ENCODE measurements around the gene NSUN6. TPM values are rescaled to one million over a fixed set of nuclear protein-coding genes. Genes with fewer than 3 reads are reported as not detected.
"Not testable (repeated sequence)": the region's sequence is repeated elsewhere in the genome, so short reads cannot be mapped to it uniquely, and the experiment has no call there.

Gene NSUN6
- total RNA-seq, 4 donors from 2014 or later, result 8.6 to 69.3 (median 15.4) TPM

DNA sequence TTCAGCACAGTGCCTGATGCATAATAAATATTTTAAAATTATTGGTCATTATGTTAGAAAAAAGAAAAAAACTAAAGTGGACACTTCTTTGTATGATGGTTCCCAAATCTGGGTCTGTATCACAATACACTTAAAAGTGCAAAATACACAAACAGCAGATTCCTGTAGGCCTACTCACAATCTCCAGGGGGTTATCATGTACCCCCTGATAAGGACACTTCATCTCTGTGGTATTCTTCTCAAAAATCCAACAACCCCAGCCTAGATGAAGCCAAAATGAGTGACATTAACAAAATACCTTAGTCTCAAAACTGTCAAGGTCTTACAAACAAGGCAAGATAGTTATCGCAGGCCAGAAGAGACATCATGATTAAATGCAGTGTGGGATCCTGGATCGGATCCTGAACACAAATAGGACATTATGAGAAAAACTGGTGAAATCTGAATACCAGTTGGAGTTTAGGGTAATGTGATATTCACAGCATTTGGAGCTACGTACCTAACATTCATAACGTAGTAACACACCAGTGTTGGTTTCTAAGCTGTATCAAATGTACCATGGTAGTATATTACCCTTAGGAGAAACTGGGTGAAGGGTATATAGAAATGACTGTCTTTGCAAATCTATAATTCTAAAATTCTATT is 45.2 kb downstream of the NSUN6 start:
- Histone ChIP-seq H3K4me1 (peaks cover 0 to 18% (median 9%) of the 10 kb centered on the region in 4 donors), H3K36me3 (no peaks in the 10 kb centered on the region), H3K27ac (no peak overlapping the region), H3K9me3 (no peaks in the 10 kb centered on the region), H3K27me3 (no peaks in the 10 kb centered on the region), H3K4me3 (no peak overlapping the region)
- TF ChIP-seq POLR2A (IDR thresholded peaks at IDR 0.05), result no peak
- TF ChIP-seq POLR2AphosphoS5 (IDR thresholded peaks at IDR 0.05), result no peak
- TF ChIP-seq EP300 (IDR thresholded peaks at IDR 0.05; ENCODE audit: low read depth), result no peak
- TF ChIP-seq, protein P1, sequence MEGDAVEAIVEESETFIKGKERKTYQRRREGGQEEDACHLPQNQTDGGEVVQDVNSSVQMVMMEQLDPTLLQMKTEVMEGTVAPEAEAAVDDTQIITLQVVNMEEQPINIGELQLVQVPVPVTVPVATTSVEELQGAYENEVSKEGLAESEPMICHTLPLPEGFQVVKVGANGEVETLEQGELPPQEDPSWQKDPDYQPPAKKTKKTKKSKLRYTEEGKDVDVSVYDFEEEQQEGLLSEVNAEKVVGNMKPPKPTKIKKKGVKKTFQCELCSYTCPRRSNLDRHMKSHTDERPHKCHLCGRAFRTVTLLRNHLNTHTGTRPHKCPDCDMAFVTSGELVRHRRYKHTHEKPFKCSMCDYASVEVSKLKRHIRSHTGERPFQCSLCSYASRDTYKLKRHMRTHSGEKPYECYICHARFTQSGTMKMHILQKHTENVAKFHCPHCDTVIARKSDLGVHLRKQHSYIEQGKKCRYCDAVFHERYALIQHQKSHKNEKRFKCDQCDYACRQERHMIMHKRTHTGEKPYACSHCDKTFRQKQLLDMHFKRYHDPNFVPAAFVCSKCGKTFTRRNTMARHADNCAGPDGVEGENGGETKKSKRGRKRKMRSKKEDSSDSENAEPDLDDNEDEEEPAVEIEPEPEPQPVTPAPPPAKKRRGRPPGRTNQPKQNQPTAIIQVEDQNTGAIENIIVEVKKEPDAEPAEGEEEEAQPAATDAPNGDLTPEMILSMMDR (IDR thresholded peaks at IDR 0.05), result no peak
- intact Hi-C loops (cut with DNase I; ENCODE audit: low total_unique reads) (no loop called here), in situ Hi-C loops (cut with MboI; ENCODE audit: low pct_ligation_motif_present in 1 of 4, low pct_unique_long_range_greater_than_20kb in 1 of 4, low sequenced_read_pairs in 3 of 4) (loop anchor here in 1 of 4 donors (25.0 kb wide), 1 partner anchor 94 kb away; no protein-coding TSS in a partner anchor)
- DNase-seq, result no peak
- 97 to 100% methylated on average over 2 to 4 of the region's 4 CpGs for WGBS, 2 donors (ENCODE audit: low coverage in 1 of 2)

DNA sequence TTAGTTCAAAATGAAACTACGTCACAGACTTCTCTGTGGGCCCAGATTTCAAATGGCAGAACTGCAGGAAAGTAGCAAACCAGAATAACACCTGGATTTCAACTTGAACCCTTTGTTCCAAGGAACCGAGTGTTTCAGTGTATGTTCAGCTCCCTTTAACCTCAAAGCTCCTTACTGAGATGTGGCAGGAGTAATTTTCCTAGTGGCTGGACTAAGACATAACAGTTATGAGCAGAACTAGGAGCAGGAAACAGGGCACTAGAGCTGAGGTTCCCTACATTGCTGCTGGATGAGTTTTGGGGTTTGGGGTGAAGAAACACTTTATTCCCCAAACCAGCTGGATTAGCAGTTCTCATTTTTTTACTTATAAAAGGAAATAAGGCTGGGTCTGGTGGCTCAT is 50.1 kb downstream of the NSUN6 start:
- H3K4me3 ChIP-seq, result no peak overlapping the region
- H3K4me1 ChIP-seq, result no peaks in the 10 kb centered on the region
- H3K27ac ChIP-seq, result no peak overlapping the region
- WGBS, 2 donors (ENCODE audit: low coverage in 1 of 2), result 92 to 93% methylated on average over 2 of the region's 2 CpGs
- H3K9me3 ChIP-seq, result no peaks in the 10 kb centered on the region
- no peak for DNase-seq
- no peaks in the 10 kb centered on the region for H3K27me3 ChIP-seq
- H3K36me3 ChIP-seq, result no peaks in the 10 kb centered on the region
- TF ChIP-seq EP300 (IDR thresholded peaks at IDR 0.05; ENCODE audit: low read depth), result no peak
- TF ChIP-seq POLR2A (IDR thresholded peaks at IDR 0.05), result no peak
- no peak for TF ChIP-seq POLR2AphosphoS5 (IDR thresholded peaks at IDR 0.05)
- TF ChIP-seq, protein P1 (IDR thresholded peaks at IDR 0.05), result no peak
- intact Hi-C loops (cut with DNase I; ENCODE audit: low total_unique reads) (no loop called here), in situ Hi-C loops (cut with MboI; ENCODE audit: low pct_ligation_motif_present in 1 of 4, low pct_unique_long_range_greater_than_20kb in 1 of 4, low sequenced_read_pairs in 3 of 4) (loop anchor here in 1 of 4 donors (25.0 kb wide), 1 partner anchor 89 kb away; no protein-coding TSS in a partner anchor)

DNA sequence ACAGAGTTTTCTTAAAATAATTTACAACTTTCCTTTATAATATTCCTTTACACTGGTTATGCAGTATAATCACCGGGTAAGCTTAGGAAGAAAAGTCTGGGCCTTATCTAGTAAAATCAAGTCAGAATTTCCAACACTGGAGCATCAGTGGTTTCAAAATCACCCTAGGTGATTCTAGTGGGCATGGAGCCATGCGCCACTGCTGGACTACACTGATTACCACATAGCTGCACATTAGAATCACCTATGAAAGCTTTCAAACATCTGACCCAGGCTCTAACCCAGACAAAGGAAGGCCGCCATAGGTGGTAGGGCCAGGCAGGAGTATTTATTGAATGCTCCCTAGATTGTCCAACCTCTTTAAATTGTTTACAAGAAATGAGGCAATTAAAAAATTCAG is 52.0 kb downstream of the NSUN6 start:
- Histone ChIP-seq H3K4me1 (no peaks in the 10 kb centered on the region), H3K4me3 (no peak overlapping the region), H3K27me3 (no peaks in the 10 kb centered on the region), H3K27ac (no peak overlapping the region), H3K9me3 (no peaks in the 10 kb centered on the region), H3K36me3 (no peaks in the 10 kb centered on the region)
- no peak for TF ChIP-seq POLR2AphosphoS5 (IDR thresholded peaks at IDR 0.05)
- TF ChIP-seq POLR2A (IDR thresholded peaks at IDR 0.05), result no peak
- TF ChIP-seq, protein P1 (IDR thresholded peaks at IDR 0.05), result no peak
- TF ChIP-seq EP300 (IDR thresholded peaks at IDR 0.05; ENCODE audit: low read depth), result no peak
- in situ Hi-C loops (cut with MboI; ENCODE audit: low pct_ligation_motif_present in 1 of 4, low pct_unique_long_range_greater_than_20kb in 1 of 4, low sequenced_read_pairs in 3 of 4), result loop anchor here in 2 of 4 donors (10.0 kb wide), 1 partner anchor 65 kb away; no protein-coding TSS in a partner anchor
- WGBS, 2 donors (ENCODE audit: low coverage in 1 of 2), result 95% methylated on average over 3 of the region's 3 CpGs; no CpG with 5 or more reads in 1 of the 2 donors
- intact Hi-C loops (cut with DNase I; ENCODE audit: low total_unique reads), result no loop called here
- no peak for DNase-seq

DNA sequence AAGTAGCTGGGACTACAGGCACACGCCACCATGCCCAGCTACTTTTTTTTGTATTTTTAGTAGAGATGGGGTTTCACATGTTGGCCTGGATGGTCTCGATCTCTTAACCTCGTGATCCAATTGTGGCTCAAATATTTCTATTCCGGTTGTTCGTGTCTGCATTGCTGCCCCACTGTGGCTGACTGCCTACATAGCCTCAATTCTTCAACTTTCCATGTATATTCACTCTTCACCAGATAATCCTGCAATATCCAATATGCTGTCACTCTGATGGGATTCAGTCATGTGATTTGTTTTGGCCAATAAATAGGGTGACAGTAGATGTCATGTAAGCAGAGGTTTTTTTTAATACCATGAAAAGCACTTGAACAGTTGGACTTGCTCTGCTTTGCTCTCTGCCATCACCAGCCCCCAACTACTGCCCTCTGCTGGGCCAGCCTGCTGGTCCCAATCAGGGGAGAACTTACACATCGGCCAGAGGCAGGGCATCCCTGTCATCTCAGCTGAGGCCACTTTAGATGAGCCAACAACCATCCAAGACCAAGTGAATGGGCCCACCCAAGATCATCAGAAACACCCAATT is 56.7 kb downstream of the NSUN6 start:
- in situ Hi-C loops (cut with MboI; ENCODE audit: low pct_ligation_motif_present in 1 of 4, low pct_unique_long_range_greater_than_20kb in 1 of 4, low sequenced_read_pairs in 3 of 4), result loop anchor here in 2 of 4 donors (10.0 kb wide), 1 partner anchor 60 kb away; no protein-coding TSS in a partner anchor
- TF ChIP-seq POLR2AphosphoS5 (IDR thresholded peaks at IDR 0.05) (no peak), POLR2A (IDR thresholded peaks at IDR 0.05) (no peak)
- TF ChIP-seq, protein P1 (IDR thresholded peaks at IDR 0.05), result peak in 2 of 5 experiments; percentile 8 to 10
- DNase-seq, result peak; percentile 11
- Histone ChIP-seq H3K4me1 (no peaks in the 10 kb centered on the region), H3K4me3 (no peak overlapping the region), H3K27ac (no peak overlapping the region), H3K9me3 (no peaks in the 10 kb centered on the region), H3K27me3 (no peaks in the 10 kb centered on the region), H3K36me3 (no peaks in the 10 kb centered on the region)
- intact Hi-C loops (cut with DNase I; ENCODE audit: low total_unique reads), result no loop called here
- 93 to 97% methylated on average over 3 to 6 of the region's 6 CpGs for WGBS, 2 donors (ENCODE audit: low coverage in 1 of 2)

DNA sequence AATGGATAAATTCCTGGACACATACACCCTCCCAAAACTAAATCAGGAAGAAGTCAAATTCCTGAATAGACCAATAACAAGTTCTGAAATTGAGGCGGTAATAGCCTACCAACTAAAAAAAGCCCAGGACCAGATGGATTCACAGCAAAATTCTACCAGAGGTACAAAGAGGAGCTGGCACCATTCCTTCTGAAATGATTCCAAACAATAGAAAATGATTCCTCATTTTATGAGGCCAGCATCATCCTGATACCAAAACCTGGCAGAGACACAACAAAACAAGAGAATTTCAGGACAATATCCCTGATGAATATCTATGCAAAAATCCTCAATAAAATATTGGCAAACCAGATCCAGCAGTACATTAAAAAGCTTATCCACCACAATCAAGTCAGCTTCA is 60.2 kb downstream of the NSUN6 start:
- 100% methylated on average over 1 of the region's 1 CpG for WGBS, 2 donors (ENCODE audit: low coverage in 1 of 2)
- intact Hi-C loops (cut with DNase I; ENCODE audit: low total_unique reads); H3K4me1 ChIP-seq; H3K4me3 ChIP-seq; DNase-seq; H3K9me3 ChIP-seq; H3K27ac ChIP-seq; H3K27me3 ChIP-seq; H3K36me3 ChIP-seq: not testable (repeated sequence)
- in situ Hi-C loops (cut with MboI; ENCODE audit: low pct_ligation_motif_present in 1 of 4, low pct_unique_long_range_greater_than_20kb in 1 of 4, low sequenced_read_pairs in 3 of 4), result loop anchor here in 2 of 4 donors (10.0 kb wide), 1 partner anchor 56 kb away; no protein-coding TSS in a partner anchor

DNA sequence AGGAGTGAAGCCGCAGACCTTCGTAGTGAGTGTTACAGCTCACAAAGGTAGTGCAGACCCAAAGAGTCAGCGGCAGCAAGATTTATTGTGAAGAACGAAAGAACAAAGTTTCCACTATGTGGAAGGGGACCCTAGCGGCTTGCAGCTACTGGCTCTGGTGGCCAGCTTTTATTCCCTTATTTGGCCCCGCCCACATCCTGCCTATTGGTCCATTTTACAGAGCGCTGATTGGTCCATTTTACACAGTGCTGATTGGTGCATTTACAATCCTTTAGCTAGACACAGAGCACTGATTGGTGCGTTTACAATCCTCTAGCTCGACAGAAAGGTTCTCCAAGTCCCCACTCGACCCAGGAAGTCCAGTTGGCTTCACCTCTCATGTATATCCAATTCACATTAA is 64.8 kb downstream of the NSUN6 start:
- DNase-seq; in situ Hi-C loops (cut with MboI; ENCODE audit: low pct_ligation_motif_present in 1 of 4, low pct_unique_long_range_greater_than_20kb in 1 of 4, low sequenced_read_pairs in 3 of 4): not testable (repeated sequence)

More for the DNA sequence above, 64.8 kb downstream of the NSUN6 start:
- peaks cover 0 to 22% (median 0%) of the 10 kb centered on the region in 4 donors for H3K36me3 ChIP-seq
- H3K4me1 ChIP-seq; H3K27ac ChIP-seq; H3K9me3 ChIP-seq; H3K27me3 ChIP-seq; H3K4me3 ChIP-seq; intact Hi-C loops (cut with DNase I; ENCODE audit: low total_unique reads): not testable (repeated sequence)
- 96% methylated on average over 8 to 10 of the region's 10 CpGs for WGBS, 2 donors (ENCODE audit: low coverage in 1 of 2)

Data from transverse colon (tissue), 4 donors.